K562 (cell line): ENCODE data around the gene IGFALS. TPM values are rescaled to one million over a fixed set of nuclear protein-coding genes. Genes with fewer than 3 reads are reported as not detected.

Source experiments
- HLTF ChIP-seq: fragments of 450-650 bp; IDR thresholded peaks from 2 replicates; pipeline ENCODE4 v1.6.1; 2016
- KLF16 ChIP-seq: IDR thresholded peaks from 2 replicates; pipeline ENCODE4 v1.6.1; 2016; ENCODE audit warnings: antibody characterized with exemption
- LEF1 ChIP-seq: fragments of 450-650 bp; IDR thresholded peaks from 2 replicates; pipeline ENCODE4 v1.6.1; 2016; ENCODE audit warnings: mild to moderate bottlenecking
- NFIX ChIP-seq: fragments of 250-450 bp; sonication (Bioruptor Pico); IDR thresholded peaks from 2 replicates; pipeline ENCODE4 v1.4.0; 2020; ENCODE audit warnings: low read depth, mild to moderate bottlenecking, moderate library complexity
- POLR2AphosphoS5 ChIP-seq: IDR thresholded peaks from 2 replicates; pipeline ENCODE4 v1.6.1; 2011; ENCODE audit warnings: mild to moderate bottlenecking, low read depth, low read length, moderate library complexity; ENCODE audit not compliant: control insufficient read depth, insufficient read depth
- SIN3B ChIP-seq: fragments of 450-650 bp; IDR thresholded peaks from 2 replicates; pipeline ENCODE4 v1.6.1; 2017; ENCODE audit warnings: low read depth, mild to moderate bottlenecking, moderate library complexity
- SUPT5H ChIP-seq: fragments of 450-650 bp; IDR thresholded peaks from 2 replicates; pipeline ENCODE4 v1.6.1; 2016
- XRCC4 ChIP-seq: IDR thresholded peaks from one replicate; pipeline ENCODE4 v1.6.1; 2011; ENCODE audit not compliant: insufficient read depth, insufficient read length; ENCODE audit errors: extremely low read depth
- ZFPM2 ChIP-seq: fragments of 250-450 bp; sonication (Bioruptor Pico); IDR thresholded peaks from 2 replicates; pipeline ENCODE4 v1.5.1; 2022; ENCODE audit warnings: mild to moderate bottlenecking
- polyA plus RNA-seq, 8 experiments: library from polyadenylated mRNA; depleted of rRNA in 4 of 8; stranded (reverse) in 5 of 8; unstranded in 3 of 8; fragments of >200 nt; fragmentation: Nextera tagmentation in 2 of 8; fragmentation: Illumina TruSeq in 1 of 8; extraction: Ambion mirVana in 2 of 8; extraction: Trizol in 1 of 8; gene quantifications; 2 replicates each; pipeline versions ENCODE4 v1.2.1 to v1.2.3, GENCODE V29; 2011 to 2014; ENCODE audit warnings: inconsistent platforms in 1 of 8, missing spikeins in 1 of 8
- total RNA-seq, 7 experiments: library from RNA; depleted of rRNA in 6 of 7; stranded (reverse); fragments of >200 nt in 6 of 7; fragmentation: Illumina TruSeq in 2 of 7; extraction: Trizol in 2 of 7; gene quantifications; 2 replicates each; pipeline versions ENCODE4 v1.2.1 to v1.2.3, GENCODE V29; 2011 to 2021; ENCODE audit warnings: low replicate concordance in 1 of 7
- TF ChIP-seq, protein P1 (sequence below): sonication (generic); formaldehyde crosslinking; IDR thresholded peaks from 2 replicates; pipeline ENCODE4 v1.8.1; 2023; ENCODE audit warnings: mild to moderate bottlenecking, missing genetic modification reagents
- TF ChIP-seq, protein P2 (sequence below): fragments of 250-450 bp; sonication (Bioruptor Pico); IDR thresholded peaks from 2 replicates; pipeline ENCODE4 v1.8.0; 2021; ENCODE audit warnings: borderline replicate concordance, mild to moderate bottlenecking, moderate library complexity; ENCODE audit not compliant: poor library complexity, severe bottlenecking
- TF ChIP-seq, protein P3 (sequence below): fragments of 450-650 bp; formaldehyde crosslinking; IDR thresholded peaks from 2 replicates; pipeline ENCODE4 v1.4.0; 2020; ENCODE audit warnings: mild to moderate bottlenecking, moderate library complexity
- TF ChIP-seq, protein P4 (sequence below): fragments of 200-600 bp; sonication (generic); IDR thresholded peaks from one replicate; pipeline ENCODE4 v1.6.1; 2012; ENCODE audit warnings: mild to moderate bottlenecking, low read depth, low read length, inconsistent platforms

The IGFALS gene
- total and polyA plus RNA-seq, 9 of the 15 experiments (the other 6 are each of a cell fraction or from before 2014, with no cell fraction given): not detected

DNA sequence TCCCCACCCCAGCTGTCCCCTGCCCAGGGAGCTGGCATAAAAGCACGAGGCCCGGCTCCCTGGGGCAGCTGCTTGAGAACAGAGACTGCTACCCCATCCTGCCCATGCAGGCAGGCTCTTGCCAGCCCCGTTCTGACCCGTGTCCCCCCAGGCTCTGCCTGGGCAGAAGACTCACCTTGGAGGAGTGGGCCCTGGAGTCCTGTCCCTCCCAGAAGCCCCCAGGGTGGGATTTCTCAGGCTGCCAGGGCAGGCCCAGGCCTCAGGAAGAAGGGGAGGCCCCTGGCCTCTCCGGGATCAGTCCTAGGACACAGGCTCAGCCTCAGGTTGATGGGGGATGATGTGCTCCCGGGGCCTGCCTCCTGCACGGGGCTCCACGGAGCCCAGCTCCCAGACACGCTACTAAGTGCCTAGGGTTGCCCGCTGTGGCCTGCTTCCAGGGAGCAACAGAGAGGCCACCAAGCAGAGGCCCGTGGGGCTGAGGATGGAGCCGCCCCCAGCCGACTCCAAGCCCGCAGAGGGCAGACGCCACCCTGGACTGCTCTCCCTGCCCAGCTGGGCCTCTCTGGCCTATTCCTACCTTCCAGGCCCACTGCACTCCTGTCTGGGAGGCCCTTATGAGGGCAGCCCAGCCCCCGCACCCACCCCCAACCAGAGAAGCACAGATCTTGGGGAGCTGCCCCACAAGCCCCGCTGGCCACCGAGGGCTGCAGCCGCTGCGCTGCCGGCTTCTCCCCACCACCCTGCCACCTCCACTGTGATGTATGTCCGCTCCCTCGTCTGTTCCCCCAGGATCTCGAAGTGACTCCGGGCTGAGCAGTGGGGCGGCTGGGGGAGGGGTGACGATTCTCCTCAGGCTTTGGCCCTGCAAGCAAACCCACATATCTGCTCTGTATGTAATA, 23.9 kb downstream of the IGFALS start (continued):
- TF ChIP-seq, protein P1, sequence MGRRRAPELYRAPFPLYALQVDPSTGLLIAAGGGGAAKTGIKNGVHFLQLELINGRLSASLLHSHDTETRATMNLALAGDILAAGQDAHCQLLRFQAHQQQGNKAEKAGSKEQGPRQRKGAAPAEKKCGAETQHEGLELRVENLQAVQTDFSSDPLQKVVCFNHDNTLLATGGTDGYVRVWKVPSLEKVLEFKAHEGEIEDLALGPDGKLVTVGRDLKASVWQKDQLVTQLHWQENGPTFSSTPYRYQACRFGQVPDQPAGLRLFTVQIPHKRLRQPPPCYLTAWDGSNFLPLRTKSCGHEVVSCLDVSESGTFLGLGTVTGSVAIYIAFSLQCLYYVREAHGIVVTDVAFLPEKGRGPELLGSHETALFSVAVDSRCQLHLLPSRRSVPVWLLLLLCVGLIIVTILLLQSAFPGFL (CRISPR knock-in tag): no peak
- TF ChIP-seq, protein P2, sequence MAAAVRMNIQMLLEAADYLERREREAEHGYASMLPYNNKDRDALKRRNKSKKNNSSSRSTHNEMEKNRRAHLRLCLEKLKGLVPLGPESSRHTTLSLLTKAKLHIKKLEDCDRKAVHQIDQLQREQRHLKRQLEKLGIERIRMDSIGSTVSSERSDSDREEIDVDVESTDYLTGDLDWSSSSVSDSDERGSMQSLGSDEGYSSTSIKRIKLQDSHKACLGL (CRISPR knock-in tag): no peak
- no peak for TF ChIP-seq KLF16
- TF ChIP-seq SIN3B: 0 out of 2 replicates have a peak, but pooled peaks have one; percentile 19
- no peak for TF ChIP-seq ZFPM2
- no peak for TF ChIP-seq HLTF
- no peak for TF ChIP-seq LEF1
- TF ChIP-seq, protein P3, sequence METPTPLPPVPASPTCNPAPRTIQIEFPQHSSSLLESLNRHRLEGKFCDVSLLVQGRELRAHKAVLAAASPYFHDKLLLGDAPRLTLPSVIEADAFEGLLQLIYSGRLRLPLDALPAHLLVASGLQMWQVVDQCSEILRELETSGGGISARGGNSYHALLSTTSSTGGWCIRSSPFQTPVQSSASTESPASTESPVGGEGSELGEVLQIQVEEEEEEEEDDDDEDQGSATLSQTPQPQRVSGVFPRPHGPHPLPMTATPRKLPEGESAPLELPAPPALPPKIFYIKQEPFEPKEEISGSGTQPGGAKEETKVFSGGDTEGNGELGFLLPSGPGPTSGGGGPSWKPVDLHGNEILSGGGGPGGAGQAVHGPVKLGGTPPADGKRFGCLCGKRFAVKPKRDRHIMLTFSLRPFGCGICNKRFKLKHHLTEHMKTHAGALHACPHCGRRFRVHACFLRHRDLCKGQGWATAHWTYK: 0 out of 2 replicates have a peak, but pooled peaks have one; percentile 26
- no peak for TF ChIP-seq XRCC4
- TF ChIP-seq SUPT5H: peak; percentile 45; the same call in 1 of the 2 replicates
- TF ChIP-seq NFIX (CRISPR knock-in tag): no peak
- TF ChIP-seq POLR2AphosphoS5: no peak; the same call in 1 of the 2 replicates
- TF ChIP-seq, protein P4, sequence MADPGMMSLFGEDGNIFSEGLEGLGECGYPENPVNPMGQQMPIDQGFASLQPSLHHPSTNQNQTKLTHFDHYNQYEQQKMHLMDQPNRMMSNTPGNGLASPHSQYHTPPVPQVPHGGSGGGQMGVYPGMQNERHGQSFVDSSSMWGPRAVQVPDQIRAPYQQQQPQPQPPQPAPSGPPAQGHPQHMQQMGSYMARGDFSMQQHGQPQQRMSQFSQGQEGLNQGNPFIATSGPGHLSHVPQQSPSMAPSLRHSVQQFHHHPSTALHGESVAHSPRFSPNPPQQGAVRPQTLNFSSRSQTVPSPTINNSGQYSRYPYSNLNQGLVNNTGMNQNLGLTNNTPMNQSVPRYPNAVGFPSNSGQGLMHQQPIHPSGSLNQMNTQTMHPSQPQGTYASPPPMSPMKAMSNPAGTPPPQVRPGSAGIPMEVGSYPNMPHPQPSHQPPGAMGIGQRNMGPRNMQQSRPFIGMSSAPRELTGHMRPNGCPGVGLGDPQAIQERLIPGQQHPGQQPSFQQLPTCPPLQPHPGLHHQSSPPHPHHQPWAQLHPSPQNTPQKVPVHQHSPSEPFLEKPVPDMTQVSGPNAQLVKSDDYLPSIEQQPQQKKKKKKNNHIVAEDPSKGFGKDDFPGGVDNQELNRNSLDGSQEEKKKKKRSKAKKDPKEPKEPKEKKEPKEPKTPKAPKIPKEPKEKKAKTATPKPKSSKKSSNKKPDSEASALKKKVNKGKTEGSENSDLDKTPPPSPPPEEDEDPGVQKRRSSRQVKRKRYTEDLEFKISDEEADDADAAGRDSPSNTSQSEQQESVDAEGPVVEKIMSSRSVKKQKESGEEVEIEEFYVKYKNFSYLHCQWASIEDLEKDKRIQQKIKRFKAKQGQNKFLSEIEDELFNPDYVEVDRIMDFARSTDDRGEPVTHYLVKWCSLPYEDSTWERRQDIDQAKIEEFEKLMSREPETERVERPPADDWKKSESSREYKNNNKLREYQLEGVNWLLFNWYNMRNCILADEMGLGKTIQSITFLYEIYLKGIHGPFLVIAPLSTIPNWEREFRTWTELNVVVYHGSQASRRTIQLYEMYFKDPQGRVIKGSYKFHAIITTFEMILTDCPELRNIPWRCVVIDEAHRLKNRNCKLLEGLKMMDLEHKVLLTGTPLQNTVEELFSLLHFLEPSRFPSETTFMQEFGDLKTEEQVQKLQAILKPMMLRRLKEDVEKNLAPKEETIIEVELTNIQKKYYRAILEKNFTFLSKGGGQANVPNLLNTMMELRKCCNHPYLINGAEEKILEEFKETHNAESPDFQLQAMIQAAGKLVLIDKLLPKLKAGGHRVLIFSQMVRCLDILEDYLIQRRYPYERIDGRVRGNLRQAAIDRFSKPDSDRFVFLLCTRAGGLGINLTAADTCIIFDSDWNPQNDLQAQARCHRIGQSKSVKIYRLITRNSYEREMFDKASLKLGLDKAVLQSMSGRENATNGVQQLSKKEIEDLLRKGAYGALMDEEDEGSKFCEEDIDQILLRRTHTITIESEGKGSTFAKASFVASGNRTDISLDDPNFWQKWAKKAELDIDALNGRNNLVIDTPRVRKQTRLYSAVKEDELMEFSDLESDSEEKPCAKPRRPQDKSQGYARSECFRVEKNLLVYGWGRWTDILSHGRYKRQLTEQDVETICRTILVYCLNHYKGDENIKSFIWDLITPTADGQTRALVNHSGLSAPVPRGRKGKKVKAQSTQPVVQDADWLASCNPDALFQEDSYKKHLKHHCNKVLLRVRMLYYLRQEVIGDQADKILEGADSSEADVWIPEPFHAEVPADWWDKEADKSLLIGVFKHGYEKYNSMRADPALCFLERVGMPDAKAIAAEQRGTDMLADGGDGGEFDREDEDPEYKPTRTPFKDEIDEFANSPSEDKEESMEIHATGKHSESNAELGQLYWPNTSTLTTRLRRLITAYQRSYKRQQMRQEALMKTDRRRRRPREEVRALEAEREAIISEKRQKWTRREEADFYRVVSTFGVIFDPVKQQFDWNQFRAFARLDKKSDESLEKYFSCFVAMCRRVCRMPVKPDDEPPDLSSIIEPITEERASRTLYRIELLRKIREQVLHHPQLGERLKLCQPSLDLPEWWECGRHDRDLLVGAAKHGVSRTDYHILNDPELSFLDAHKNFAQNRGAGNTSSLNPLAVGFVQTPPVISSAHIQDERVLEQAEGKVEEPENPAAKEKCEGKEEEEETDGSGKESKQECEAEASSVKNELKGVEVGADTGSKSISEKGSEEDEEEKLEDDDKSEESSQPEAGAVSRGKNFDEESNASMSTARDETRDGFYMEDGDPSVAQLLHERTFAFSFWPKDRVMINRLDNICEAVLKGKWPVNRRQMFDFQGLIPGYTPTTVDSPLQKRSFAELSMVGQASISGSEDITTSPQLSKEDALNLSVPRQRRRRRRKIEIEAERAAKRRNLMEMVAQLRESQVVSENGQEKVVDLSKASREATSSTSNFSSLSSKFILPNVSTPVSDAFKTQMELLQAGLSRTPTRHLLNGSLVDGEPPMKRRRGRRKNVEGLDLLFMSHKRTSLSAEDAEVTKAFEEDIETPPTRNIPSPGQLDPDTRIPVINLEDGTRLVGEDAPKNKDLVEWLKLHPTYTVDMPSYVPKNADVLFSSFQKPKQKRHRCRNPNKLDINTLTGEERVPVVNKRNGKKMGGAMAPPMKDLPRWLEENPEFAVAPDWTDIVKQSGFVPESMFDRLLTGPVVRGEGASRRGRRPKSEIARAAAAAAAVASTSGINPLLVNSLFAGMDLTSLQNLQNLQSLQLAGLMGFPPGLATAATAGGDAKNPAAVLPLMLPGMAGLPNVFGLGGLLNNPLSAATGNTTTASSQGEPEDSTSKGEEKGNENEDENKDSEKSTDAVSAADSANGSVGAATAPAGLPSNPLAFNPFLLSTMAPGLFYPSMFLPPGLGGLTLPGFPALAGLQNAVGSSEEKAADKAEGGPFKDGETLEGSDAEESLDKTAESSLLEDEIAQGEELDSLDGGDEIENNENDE: no peak
